ENCODE data around the gene SRP68.
"Not testable (repeated sequence)": the region's sequence is repeated elsewhere in the genome, so short reads cannot be mapped to it uniquely, and the experiment has no call there.

SRP68 gene

DNA sequence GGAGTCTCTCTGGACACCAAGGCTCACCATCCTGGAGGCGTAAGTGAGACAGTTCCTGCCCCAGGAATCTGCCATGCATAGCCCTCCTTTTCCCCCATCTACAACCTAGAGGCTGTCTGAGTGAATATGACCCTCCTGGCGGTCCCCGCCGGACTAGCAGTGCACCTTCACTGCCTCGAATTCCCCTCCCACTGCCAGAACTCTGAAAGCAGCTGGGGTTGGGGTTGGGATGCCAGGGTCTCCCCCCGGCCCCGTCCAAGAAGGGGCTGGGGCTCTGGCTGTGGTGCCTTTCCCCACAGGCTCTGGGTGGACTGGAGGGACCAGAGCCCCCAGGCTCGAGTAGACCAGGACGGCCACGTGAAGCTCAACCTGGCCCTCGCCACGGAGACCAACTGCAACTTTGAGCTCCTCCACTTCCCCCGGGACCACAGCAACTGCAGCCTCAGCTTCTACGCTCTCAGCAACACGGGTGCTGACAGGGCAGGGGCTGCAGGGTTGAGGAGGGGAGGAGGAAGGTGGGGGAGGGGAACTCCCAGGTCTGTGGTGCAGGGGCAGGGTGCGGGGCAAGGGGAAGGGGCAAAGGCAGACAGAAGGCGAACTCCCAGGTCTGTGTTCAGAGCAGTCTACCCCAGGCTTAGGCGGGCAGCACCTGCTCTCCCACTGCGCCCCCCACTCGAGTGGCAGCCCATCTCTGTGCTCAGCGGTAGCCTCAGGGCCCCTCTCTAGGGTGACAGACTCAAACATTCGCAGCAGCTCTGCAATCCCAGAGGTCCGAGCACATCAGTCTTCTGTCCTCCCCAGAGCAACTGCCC, 7.8 kb upstream of the SRP68 start:
- no peak overlapping the region for H3K4me3 ChIP-seq (ENCODE audit: low read depth, low read length)
- TF ChIP-seq, protein P1, sequence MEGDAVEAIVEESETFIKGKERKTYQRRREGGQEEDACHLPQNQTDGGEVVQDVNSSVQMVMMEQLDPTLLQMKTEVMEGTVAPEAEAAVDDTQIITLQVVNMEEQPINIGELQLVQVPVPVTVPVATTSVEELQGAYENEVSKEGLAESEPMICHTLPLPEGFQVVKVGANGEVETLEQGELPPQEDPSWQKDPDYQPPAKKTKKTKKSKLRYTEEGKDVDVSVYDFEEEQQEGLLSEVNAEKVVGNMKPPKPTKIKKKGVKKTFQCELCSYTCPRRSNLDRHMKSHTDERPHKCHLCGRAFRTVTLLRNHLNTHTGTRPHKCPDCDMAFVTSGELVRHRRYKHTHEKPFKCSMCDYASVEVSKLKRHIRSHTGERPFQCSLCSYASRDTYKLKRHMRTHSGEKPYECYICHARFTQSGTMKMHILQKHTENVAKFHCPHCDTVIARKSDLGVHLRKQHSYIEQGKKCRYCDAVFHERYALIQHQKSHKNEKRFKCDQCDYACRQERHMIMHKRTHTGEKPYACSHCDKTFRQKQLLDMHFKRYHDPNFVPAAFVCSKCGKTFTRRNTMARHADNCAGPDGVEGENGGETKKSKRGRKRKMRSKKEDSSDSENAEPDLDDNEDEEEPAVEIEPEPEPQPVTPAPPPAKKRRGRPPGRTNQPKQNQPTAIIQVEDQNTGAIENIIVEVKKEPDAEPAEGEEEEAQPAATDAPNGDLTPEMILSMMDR (IDR thresholded peaks at IDR 0.05; ENCODE audit: low read depth, low read length, missing control alignments): no peak
- no peak for DNase-seq (ENCODE audit: low read depth)
- in situ Hi-C loops (cut with HindIII; ENCODE audit: low sequenced_read_pairs): no loop called here

GRCh38 chr17:76079535-76079955, 7.2 kb upstream of the SRP68 start:
- DNase-seq (ENCODE audit: low read depth): no peak
- in situ Hi-C loops (cut with HindIII; ENCODE audit: low sequenced_read_pairs): no loop called here

DNA sequence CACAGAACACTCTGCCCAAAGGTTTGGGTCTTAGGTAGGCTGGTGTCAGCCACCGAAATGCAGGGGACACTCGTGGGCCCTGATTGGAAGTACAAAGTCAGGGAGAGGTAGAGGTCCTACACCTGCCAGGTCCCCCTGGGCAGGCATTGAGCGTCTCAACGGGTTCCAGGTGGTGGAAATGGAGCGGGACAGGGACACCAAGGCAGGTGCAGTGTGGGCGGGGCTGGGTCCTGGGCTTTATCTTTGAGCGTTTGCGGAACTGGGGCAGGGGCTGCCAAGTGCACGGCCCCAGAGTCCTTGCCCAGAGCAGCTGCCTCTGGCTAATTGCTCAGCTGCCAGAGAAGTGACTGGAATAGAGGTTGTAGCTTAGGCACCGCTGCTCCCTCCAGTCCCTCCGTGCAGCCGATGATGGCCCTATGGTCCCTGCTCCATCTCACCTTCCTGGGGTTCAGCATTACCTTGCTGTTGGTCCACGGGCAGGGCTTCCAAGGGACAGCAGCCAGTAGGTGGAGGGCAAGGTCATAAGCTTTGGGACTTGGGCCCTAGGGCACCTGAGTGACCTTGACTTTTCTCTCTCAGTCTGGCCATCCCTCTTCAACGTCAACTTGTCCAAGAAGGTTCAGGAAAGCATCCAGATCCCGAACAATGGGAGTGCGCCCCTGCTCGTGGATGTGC, 6.7 kb upstream of the SRP68 start, which contains the start of gene ZACN:
Gene ZACN (plus strand): TSS at position 323 of the 675 bp plus-strand sequence. CDS start 83 bp downstream, at position 406.
- no peak within 1 kb of the TSS for H3K4me3 ChIP-seq (ENCODE audit: low read depth, low read length)
- TF ChIP-seq, protein P1 (IDR thresholded peaks at IDR 0.05; ENCODE audit: low read depth, low read length, missing control alignments): no peak
- DNase-seq (ENCODE audit: low read depth): no peak
- in situ Hi-C loops (cut with HindIII; ENCODE audit: low sequenced_read_pairs): no loop called here

More at GRCh38 chr17:76079535-76079955, 7.2 kb upstream of the SRP68 start:
- TF ChIP-seq, protein P1 (IDR thresholded peaks at IDR 0.05; ENCODE audit: low read depth, low read length, missing control alignments): no peak
- no peak overlapping the region for H3K4me3 ChIP-seq (ENCODE audit: low read depth, low read length)

- in situ Hi-C loops (cut with HindIII; ENCODE audit: low sequenced_read_pairs); DNase-seq (ENCODE audit: low read depth); H3K4me3 ChIP-seq (ENCODE audit: low read depth, low read length): not testable (repeated sequence)
Measured at GRCh38 chr17:76078370-76078769, 6.1 kb upstream of the SRP68 start.

DNA sequence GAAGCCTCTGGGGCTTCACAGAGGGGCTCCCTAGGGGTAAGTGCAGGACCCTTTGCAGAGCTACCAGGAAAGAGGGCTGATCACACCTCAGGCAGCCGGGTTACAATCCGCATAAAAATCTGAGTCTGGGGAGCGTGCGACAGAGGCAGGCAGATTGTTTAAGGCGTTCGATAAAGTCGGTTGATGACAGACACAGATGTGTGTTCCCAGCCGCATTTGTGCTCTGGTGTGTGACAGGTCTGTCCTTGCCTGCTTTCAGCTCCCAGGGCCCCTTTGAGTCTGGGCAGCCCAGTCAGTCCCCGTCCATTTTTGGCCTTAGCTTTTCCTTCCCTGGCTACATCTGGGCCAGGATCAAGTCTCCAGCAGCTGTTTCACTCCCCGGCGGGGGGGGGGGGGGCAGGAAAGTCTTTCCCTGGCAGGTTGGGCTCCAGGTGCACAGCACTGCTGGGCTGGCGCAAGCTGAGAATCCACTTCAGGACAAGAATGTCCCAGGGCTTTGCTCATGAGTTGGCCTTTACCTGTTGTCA, 5.3 kb upstream of the SRP68 start:
- TF ChIP-seq, protein P1 (IDR thresholded peaks at IDR 0.05; ENCODE audit: low read depth, low read length, missing control alignments): no peak
- DNase-seq (ENCODE audit: low read depth): no peak
- no peak overlapping the region for H3K4me3 ChIP-seq (ENCODE audit: low read depth, low read length)
- in situ Hi-C loops (cut with HindIII; ENCODE audit: low sequenced_read_pairs): no loop called here

GRCh38 chr17:76076765-76077583, 4.7 kb upstream of the SRP68 start:
- no peak for DNase-seq (ENCODE audit: low read depth)
- no peak overlapping the region for H3K4me3 ChIP-seq (ENCODE audit: low read depth, low read length)
- in situ Hi-C loops (cut with HindIII; ENCODE audit: low sequenced_read_pairs): no loop called here
- TF ChIP-seq, protein P1 (IDR thresholded peaks at IDR 0.05; ENCODE audit: low read depth, low read length, missing control alignments): no peak

All from astrocyte of the cerebellum (primary cell).